Tibial nerve (tissue), 3 donors: ENCODE results near the gene MEGF10.

ENCODE experiments used
- CTCF ChIP-seq, 5 experiments: fragments of 200-600 bp in 3 of 5; fragments of 450-650 bp in 2 of 5; sonication (generic) in 3 of 5; IDR thresholded peaks; one replicate each; pipeline ENCODE4 v1.5.1; 2016 to 2019; ENCODE audit warnings: antibody characterized with exemption in 5 of 5, mild to moderate bottlenecking in 3 of 5, moderate library complexity in 2 of 5
- POLR2A ChIP-seq, 2 donors: fragments of 450-650 bp; IDR thresholded peaks; one replicate each; pipeline ENCODE4 v1.6.1; 2017; ENCODE audit warnings: antibody characterized with exemption in 2 of 2, mild to moderate bottlenecking in 2 of 2, moderate library complexity in 2 of 2

- no peak for TF ChIP-seq CTCF (IDR thresholded peaks at IDR 0.05)
- no peak for TF ChIP-seq POLR2A (IDR thresholded peaks at IDR 0.05)
Measured at GRCh38 chr5:127324756-127325155, 34.2 kb downstream of the MEGF10 start.
